Naive B cell (primary cell): ENCODE data around the gene PCGF5. TPM values are rescaled to one million over a fixed set of nuclear protein-coding genes. Genes with fewer than 3 reads are reported as not detected.

Source experiments
- ATAC-seq, 2 donors: fragments of 150-1000 bp; cut with Tn5 transposase; 2 replicates each; pipeline ENCODE4 v1.10.0; 2021; ENCODE audit warnings: low read depth in 2 of 2, mild to moderate bottlenecking in 2 of 2, moderate library complexity in 2 of 2
- DNase-seq: peaks from one replicate; pipeline ENCODE4 v3.0.0; 2022
- H3K27ac Mint-ChIP-seq, 6 donors: one replicate each; pipeline ENCODE4 v1.8.0; 2020 to 2022; ENCODE audit warnings: mild to moderate bottlenecking in 6 of 6, mixed read lengths in 6 of 6, moderate library complexity in 5 of 6, inconsistent platforms in 2 of 6
- H3K27me3 Mint-ChIP-seq, 3 donors: one replicate each; pipeline ENCODE4 v1.8.0; 2021 to 2022; ENCODE audit warnings: mixed read lengths in 3 of 3, mild to moderate bottlenecking in 1 of 3
- H3K36me3 Mint-ChIP-seq, 2 donors: one replicate each; pipeline ENCODE4 v1.8.0; 2020 to 2022; ENCODE audit warnings: mixed read lengths in 2 of 2, inconsistent platforms in 1 of 2, mild to moderate bottlenecking in 1 of 2
- H3K4me1 Mint-ChIP-seq, 3 donors: one replicate each; pipeline ENCODE4 v1.8.0; 2020 to 2022; ENCODE audit warnings: mixed read lengths in 3 of 3, inconsistent platforms in 1 of 3, mild to moderate bottlenecking in 1 of 3, moderate library complexity in 1 of 3
- H3K4me3 Mint-ChIP-seq, 8 donors: one replicate each; pipeline ENCODE4 v1.8.0; 2020 to 2022; ENCODE audit warnings: mild to moderate bottlenecking in 8 of 8, mixed read lengths in 8 of 8, moderate library complexity in 8 of 8, inconsistent platforms in 2 of 8
- H3K9me3 Mint-ChIP-seq, 7 donors: one replicate each; pipeline ENCODE4 v1.8.0; 2020 to 2022; ENCODE audit warnings: mixed read lengths in 7 of 7, mild to moderate bottlenecking in 5 of 7, inconsistent platforms in 2 of 7, moderate library complexity in 1 of 7
- polyA plus RNA-seq, 6 donors: library from polyadenylated mRNA; unstranded; fragments of 300-500 nt; fragmentation: Illumina TruSeq; gene quantifications; one replicate each; pipeline ENCODE4 v1.2.3, GENCODE V29; 2021; ENCODE audit warnings: low read depth in 6 of 6

The PCGF5 gene
- polyA plus RNA-seq, 6 donors from 2014 or later, result 87.8 to 137 (median 112) TPM

DNA sequence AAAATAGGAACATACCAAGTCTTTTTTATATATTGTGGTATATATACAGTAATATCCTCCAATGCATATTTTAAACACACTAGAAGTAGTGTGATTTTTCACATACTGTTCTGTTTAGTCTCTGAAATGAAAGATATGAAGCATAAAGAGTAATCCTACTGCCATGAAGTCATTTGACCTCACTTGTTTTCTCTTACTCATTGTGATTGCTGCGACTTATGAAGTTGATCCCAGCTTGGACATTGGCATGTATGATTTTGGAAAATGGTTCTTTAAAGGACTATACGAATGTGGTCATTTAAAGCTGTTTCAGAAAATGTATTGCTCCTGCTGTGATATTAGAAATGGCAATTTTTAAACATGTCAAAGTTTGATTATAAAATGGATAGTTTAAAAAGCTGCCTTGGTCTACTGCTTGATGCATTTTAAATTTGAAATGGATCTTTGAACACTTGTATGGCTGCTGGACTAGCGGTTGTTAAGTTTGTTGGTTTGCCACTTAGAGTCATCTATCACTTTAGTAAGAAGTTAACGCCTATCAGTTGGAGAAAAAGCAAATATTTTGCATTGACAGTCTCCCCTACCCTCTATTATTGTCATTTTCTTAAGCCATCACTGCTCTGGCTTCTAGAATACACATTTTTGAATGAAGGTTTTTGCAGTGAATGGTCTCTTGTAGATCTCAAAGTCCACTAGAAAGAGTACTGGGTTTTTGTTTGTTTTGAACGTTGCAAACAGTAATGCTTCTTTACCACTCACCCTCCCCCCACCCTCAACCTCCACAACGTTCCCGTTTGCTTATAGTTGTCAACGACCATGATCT, 881 bp upstream of the PCGF5 start:
- ATAC-seq, result no peak
- H3K4me1 Mint-ChIP-seq, result peaks cover 46 to 76% (median 58%) of the 10 kb centered on the region in 3 donors

DNA sequence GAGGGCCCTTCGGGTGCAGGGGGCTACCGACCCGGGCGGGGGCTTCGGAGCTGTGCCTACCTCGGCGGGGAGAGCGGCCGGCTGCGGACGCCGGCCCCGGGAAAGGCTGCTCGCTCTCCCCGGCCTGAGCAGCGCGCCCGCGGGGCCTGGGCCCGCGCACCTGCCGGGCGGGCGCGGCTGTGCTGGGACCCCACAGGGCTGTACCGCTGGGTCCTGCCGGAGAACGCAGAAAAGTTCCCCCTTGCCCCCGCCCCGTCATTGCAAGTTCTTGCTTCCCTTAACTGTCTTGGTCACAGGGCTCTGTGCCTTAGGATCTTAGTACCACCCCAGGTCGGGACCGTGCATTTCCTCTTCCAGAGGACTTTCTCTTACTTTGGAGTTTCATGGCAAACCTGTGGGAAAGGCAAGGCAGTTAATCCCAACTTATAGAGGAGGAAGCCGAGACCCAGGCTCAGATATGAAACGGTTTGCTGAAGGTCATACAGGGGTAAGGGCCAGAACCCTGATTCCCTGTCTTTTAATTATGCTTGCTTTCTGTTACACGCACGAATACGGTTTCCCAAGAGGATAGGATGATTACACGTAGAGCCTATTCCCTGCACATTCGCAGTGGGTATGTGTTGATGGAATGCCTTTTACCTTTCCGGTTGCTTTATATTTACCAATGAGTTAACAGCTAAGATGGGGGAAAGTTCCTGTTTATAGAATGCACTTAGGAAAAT, 652 bp downstream of the PCGF5 start:
- H3K27me3 Mint-ChIP-seq, result no peaks in the 10 kb centered on the region
- DNase-seq (peak; percentile 52), ATAC-seq (peak; percentile 44 to 46)
- peak overlapping the region; percentile 53 to 94 (median 86) for H3K27ac Mint-ChIP-seq
- H3K4me3 Mint-ChIP-seq, result peak overlapping the region; percentile 85 to 95 (median 91)
- H3K36me3 Mint-ChIP-seq, result no peaks in the 10 kb centered on the region
- no peaks in the 10 kb centered on the region for H3K9me3 Mint-ChIP-seq
- H3K4me1 Mint-ChIP-seq, result peaks cover 37 to 62% (median 47%) of the 10 kb centered on the region in 3 donors

More for the DNA sequence above, 881 bp upstream of the PCGF5 start:
- no peaks in the 10 kb centered on the region for H3K36me3 Mint-ChIP-seq
- DNase-seq, result no peak
- H3K9me3 Mint-ChIP-seq, result no peaks in the 10 kb centered on the region
- H3K27me3 Mint-ChIP-seq, result no peaks in the 10 kb centered on the region
- H3K4me3 Mint-ChIP-seq, result peak overlapping the region; percentile 70 to 90 (median 87)
- peak overlapping the region; percentile 15 to 96 (median 91) for H3K27ac Mint-ChIP-seq

DNA sequence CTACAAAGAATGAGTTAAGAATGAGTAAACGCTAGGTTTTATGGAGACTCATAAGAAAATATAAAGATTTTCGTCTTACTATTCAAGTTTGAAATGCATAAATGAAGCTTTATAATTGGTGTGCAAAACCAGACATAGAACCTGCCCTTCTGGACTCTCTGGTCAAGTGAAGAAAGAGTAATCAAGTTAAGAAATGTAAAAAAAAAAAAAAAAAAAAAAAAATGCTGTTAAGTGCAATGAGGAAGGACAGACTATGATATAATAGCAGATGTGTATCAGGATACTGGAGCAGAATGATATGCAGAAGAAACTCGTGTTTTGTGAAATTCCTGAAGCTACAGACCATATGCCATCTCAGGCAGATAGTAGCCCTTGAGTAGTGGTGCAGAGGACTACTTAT, 5.6 kb downstream of the PCGF5 start:
- ATAC-seq (no peak), DNase-seq (no peak)
- no peaks in the 10 kb centered on the region for H3K27me3 Mint-ChIP-seq
- H3K9me3 Mint-ChIP-seq, result no peaks in the 10 kb centered on the region
- H3K4me1 Mint-ChIP-seq, result peaks cover 47 to 48% (median 47%) of the 10 kb centered on the region in 3 donors
- H3K27ac Mint-ChIP-seq, result no peak overlapping the region
- H3K36me3 Mint-ChIP-seq, result peaks cover 0 to 10% of the 10 kb centered on the region in 2 donors
- peak overlapping the region in 2 of 8 donors; percentile 7 to 18 for H3K4me3 Mint-ChIP-seq

DNA sequence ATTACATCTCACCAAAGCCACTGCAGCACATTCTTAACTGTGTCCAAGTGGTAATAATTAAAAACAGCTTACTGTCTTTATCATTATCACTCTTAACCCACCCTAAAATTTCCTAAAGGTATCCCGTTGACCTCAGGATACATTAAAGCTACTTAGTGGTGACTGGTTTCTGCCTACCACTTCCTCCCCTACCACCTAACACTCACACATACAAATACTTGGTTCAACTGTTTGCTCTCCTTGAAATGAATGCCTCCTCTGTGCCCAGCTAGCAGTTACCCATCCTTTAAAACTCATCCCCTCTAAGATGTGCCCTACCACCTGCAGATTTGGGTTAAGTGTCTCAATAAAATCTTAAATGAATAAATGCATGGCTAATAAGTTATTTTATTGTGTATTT, 7.1 kb downstream of the PCGF5 start:
- DNase-seq (no peak), ATAC-seq (no peak)
- Mint-ChIP-seq H3K4me1 (peaks cover 32 to 33% (median 32%) of the 10 kb centered on the region in 3 donors), H3K9me3 (no peaks in the 10 kb centered on the region), H3K4me3 (no peak overlapping the region), H3K27me3 (no peaks in the 10 kb centered on the region), H3K27ac (peak overlapping the region in 4 of 6 donors; percentile 14 to 65 (median 61)), H3K36me3 (peaks cover 0 to 10% of the 10 kb centered on the region in 2 donors)

DNA sequence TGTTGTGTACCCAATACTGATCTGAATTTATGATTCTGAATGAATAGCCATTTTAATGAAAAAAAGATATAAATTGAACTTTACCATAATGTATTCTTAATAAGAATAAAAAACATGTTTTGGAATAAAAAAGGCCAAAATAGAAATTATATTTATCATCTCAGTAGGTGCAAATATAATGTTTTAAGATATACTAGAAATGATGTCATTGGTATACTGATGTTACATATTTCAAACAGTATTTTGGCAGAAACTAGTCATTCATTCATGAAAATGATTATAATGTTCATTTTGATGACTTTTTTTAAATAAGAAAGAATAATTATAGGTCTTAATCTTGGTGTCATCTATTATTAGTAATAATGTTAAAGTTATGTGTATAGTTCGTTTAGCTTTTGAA, 9.2 kb downstream of the PCGF5 start:
- Mint-ChIP-seq H3K27ac (no peak overlapping the region), H3K36me3 (peaks cover 0 to 10% of the 10 kb centered on the region in 2 donors), H3K4me3 (no peak overlapping the region), H3K9me3 (no peaks in the 10 kb centered on the region), H3K4me1 (peaks cover 14 to 22% (median 20%) of the 10 kb centered on the region in 3 donors), H3K27me3 (no peaks in the 10 kb centered on the region)
- DNase-seq (no peak), ATAC-seq (no peak)

DNA sequence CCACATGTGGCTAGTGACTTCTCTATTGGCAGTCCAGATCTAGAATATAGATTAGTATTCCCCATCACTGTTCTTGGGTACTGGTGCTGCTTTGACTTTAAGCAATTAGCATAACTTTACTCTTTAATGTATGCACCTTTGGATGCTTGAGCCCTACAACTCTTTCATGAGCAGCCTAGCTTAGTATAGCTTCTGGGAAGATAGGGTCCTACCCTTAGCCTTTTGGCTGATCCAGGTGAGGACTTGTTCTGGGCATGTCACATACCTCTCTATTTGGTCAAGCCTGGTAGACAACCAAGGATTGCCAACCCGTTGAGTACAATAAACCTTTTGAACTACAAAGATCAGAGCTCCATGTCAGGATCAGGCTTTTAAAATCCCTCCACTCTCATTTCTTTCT, 17.7 kb downstream of the PCGF5 start:
- no peaks in the 10 kb centered on the region for H3K27me3 Mint-ChIP-seq
- DNase-seq, result no peak
- no peaks in the 10 kb centered on the region for H3K9me3 Mint-ChIP-seq
- no peak overlapping the region for H3K4me3 Mint-ChIP-seq
- peaks cover 10 to 14% (median 11%) of the 10 kb centered on the region in 3 donors for H3K4me1 Mint-ChIP-seq
- peak overlapping the region in 2 of 6 donors; percentile 47 to 58 for H3K27ac Mint-ChIP-seq
- ATAC-seq, result no peak
- H3K36me3 Mint-ChIP-seq, result peaks cover 0 to 4% of the 10 kb centered on the region in 2 donors

DNA sequence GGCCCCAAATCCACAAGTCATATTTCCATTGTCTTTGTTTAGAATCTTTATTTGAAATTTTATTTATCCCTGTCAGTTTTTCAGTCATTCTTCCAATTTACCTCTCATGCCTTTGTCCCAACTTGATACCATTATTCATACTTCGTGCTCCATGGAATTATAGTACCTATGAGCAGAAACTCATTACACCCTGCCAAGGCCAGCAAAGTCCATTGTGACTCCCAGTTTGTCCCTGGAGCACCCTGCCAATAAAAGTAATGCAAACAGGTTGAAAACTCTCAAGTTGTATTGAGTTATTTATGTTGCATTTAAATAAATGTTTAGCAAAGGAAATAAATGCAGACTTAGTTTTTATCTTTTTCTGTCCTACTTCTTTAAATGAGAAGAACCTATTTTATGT, 19.3 kb downstream of the PCGF5 start:
- Mint-ChIP-seq H3K27me3 (no peaks in the 10 kb centered on the region), H3K27ac (no peak overlapping the region), H3K4me1 (peaks cover 7 to 10% (median 10%) of the 10 kb centered on the region in 3 donors), H3K9me3 (no peaks in the 10 kb centered on the region), H3K4me3 (no peak overlapping the region), H3K36me3 (peaks cover 0 to 4% of the 10 kb centered on the region in 2 donors)
- ATAC-seq, result no peak
- DNase-seq, result no peak

DNA sequence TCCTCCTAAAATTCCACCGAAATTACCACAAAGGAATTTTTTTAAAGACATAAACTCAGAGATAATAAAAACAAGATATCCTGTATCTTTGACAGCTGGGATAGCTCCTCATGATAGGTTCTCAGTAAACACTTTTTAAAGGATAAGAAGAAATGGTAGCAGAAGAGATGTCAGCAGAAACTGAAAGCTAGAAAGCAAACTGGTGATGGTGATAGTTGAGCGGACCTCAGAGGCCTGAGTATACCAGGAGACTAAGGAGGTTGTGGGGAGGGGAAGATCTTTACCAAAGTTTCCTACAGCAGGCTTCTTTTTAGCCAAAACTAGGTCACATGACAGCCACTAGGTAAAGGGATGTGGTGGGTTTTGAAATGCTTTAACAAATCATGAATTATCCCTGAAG, 22.5 kb downstream of the PCGF5 start:
- H3K4me1 Mint-ChIP-seq, result peaks cover 7 to 10% (median 10%) of the 10 kb centered on the region in 3 donors
- no peaks in the 10 kb centered on the region for H3K27me3 Mint-ChIP-seq
- peak overlapping the region in 3 of 6 donors; percentile 22 to 50 (median 29) for H3K27ac Mint-ChIP-seq
- ATAC-seq (no peak), DNase-seq (no peak)
- H3K4me3 Mint-ChIP-seq, result no peak overlapping the region
- no peaks in the 10 kb centered on the region for H3K36me3 Mint-ChIP-seq
- no peaks in the 10 kb centered on the region for H3K9me3 Mint-ChIP-seq

DNA sequence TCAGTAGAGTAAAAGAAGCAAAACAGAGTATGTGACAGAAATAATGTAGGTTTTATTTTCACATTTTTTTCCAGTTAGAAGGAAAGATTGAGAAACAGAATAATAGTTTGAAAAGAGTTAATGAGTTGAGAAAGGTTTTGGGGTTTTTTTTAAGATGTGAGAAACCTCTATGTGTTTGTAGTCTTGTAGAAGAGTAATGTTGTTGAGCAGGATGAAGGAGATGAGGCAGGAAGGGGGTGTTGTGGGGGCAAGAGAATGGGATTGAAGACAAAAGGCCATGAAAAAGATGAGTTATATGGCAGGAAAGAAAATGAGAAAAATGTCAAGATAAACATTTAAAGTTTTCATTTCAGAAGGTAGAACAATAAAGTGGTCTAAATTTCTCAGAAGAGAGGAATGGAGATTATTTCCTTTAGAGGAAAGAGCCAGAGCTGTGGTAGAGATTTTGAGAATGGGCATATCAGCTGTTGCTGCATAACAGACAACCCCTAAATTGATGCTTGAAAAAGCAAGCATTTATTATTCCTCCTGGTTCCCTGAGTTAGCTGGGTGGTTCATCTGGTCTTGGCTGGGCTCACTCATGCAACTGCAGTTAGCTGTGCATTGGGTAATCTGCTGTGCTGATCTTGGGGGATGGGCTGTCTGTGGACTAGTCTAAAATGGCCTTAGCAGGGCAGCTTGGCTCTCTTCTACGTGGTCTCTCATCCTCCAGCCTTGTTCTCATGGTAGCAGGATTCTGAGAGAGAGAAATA, 27.1 kb downstream of the PCGF5 start:
- ATAC-seq, result no peak

DNA sequence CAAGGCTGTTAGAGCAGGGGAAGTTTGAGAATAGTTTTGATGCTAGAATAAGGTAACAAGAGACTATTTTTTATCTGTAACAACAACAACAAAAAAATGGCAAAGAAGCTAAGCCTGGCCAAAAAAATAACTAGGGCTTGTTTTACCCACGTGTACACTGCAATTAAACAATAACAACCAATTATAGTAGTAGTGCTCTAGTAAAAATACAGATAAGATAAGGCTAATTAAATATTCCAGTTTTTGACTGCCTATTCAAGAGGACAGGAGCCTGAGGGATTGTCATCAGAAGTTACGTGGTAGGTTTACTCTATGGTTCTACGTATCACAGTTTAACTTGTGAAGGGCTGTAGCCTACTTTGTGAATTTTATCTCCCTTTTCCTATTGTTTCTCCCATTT, 29.2 kb downstream of the PCGF5 start:
- Mint-ChIP-seq H3K36me3 (peaks cover 17 to 24% of the 10 kb centered on the region in 2 donors), H3K4me3 (no peak overlapping the region), H3K27ac (peak overlapping the region in 3 of 6 donors; percentile 8 to 50 (median 28)), H3K27me3 (no peaks in the 10 kb centered on the region), H3K4me1 (peaks cover 0 to 7% (median 0%) of the 10 kb centered on the region in 3 donors), H3K9me3 (no peaks in the 10 kb centered on the region)
- ATAC-seq, result no peak
- no peak for DNase-seq

More for the DNA sequence above, 27.1 kb downstream of the PCGF5 start:
- H3K9me3 Mint-ChIP-seq, result no peaks in the 10 kb centered on the region
- peaks cover 3 to 10% (median 5%) of the 10 kb centered on the region in 3 donors for H3K4me1 Mint-ChIP-seq
- no peak for DNase-seq
- no peak overlapping the region for H3K4me3 Mint-ChIP-seq
- H3K27me3 Mint-ChIP-seq, result no peaks in the 10 kb centered on the region
- peak overlapping the region in 2 of 6 donors; percentile 60 to 80 for H3K27ac Mint-ChIP-seq
- peaks cover 0 to 3% of the 10 kb centered on the region in 2 donors for H3K36me3 Mint-ChIP-seq

DNA sequence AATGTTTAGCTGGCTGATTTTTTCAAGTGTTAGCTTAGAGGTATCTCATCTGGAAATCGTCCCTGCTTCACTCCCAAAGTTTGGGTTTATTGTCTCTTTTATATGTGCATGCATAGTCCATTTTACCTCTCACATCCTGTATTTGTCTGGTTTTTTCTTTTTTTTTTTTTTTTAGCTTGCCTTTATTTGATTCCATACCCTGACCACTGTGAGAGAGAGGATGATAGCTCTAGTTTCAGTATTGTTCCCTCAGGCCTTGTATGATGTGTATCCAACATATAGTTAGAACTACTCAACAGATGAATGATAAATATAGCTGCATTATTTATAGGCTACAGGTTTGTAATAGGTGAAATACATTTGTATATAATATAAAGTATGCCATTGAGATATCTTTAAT, 29.9 kb downstream of the PCGF5 start:
- peaks cover 0 to 7% (median 0%) of the 10 kb centered on the region in 3 donors for H3K4me1 Mint-ChIP-seq
- no peak for ATAC-seq
- no peaks in the 10 kb centered on the region for H3K27me3 Mint-ChIP-seq
- H3K4me3 Mint-ChIP-seq, result no peak overlapping the region
- H3K27ac Mint-ChIP-seq, result peak overlapping the region in 4 of 6 donors; percentile 27 to 81 (median 39)
- H3K9me3 Mint-ChIP-seq, result peaks cover 0 to 5% (median 0%) of the 10 kb centered on the region in 7 donors
- DNase-seq, result no peak
- peaks cover 23 to 31% of the 10 kb centered on the region in 2 donors for H3K36me3 Mint-ChIP-seq

DNA sequence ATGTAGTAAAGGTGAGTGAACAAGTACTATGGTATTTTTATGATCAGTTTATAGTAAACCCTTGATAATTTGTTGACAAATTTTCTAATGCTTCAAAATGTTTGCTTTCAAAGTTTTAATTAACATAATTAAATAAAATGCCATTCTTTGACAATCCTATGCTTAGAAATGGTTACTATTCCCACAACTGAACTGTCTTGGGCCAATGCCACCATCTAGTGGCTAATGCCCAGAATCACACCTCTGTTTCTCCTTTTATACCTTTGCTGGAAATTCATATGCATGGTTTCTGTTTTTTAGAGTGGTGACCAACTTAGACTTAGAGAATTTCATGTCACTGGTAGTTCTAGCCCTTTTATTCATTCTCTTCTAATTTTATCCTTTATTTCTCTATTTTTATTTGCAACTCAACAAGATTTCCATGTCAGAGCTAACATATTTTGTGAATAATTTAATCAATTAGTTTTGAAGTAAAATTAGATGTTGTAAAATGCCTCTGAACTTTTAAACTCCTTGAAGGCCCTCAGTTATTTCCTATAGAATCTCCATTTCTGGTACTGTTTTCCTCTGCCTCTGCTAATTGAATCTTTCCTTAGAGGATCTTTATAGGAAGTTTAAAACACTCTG, 31.1 kb downstream of the PCGF5 start:
- H3K9me3 Mint-ChIP-seq, result peaks cover 0 to 6% (median 0%) of the 10 kb centered on the region in 7 donors
- H3K27ac Mint-ChIP-seq, result no peak overlapping the region
- no peaks in the 10 kb centered on the region for H3K27me3 Mint-ChIP-seq
- DNase-seq, result peak; percentile 59
- H3K4me1 Mint-ChIP-seq, result peaks cover 0 to 7% (median 0%) of the 10 kb centered on the region in 3 donors
- H3K4me3 Mint-ChIP-seq, result no peak overlapping the region
- peak; percentile 53 to 65 for ATAC-seq
- peaks cover 31 to 38% of the 10 kb centered on the region in 2 donors for H3K36me3 Mint-ChIP-seq
